Measurements from ENCODE around the gene TBC1D17. TPM values are rescaled to one million over a fixed set of nuclear protein-coding genes. Genes with fewer than 3 reads are reported as not detected.

TBC1D17 gene
- total and polyA plus RNA-seq, 2 of the 13 experiments (the other 11 are each of a cell fraction or from before 2014, with no cell fraction given), result 9.7 to 16.9 TPM

DNA sequence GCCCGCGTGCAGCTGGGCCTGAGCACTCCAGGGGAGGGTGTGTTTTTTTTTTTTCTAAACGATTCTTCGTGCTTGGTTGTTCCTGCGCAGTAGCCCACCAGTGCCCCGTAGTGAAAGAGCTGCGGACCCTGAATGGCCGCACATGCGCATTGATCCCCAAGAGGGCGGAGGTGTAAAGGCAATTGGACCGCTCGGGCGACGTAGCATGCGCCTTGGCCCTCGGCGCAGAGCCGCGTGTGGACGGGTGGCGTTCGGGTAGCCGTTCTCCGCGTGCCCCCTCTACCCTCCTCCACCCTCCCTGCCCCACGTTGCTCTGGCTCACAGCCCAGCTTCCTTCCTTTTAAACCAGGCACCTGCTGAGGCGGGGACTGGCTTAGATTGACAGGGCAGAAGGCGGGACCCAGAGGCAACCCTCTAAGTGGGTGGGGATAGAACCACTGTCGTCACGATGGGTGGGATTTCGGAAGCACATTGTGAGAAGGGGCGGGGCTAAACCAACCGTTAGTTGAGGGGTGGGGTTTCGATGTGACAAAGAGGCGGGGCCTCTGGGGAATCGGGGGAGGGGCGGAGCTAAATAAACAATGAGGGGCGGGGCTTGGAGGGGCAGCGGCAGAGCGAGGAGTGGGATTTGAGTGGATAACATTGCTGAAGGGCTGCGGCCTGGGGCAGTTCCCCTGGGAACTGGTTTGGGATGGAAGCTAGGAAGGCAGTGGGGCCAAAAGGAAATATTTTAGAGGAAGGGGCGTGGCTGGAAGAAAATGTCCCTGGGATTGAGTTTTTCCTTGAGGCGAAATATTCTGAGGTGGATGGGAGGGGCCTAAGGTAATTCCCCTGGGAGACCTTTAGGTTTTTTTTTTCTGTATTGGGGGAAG lies 52.3 kb downstream of the TBC1D17 start (continued):
- peak; percentile 70; the same call in 1 of the 2 replicates for TF ChIP-seq ZNF230 (CRISPR knock-in tag; IDR thresholded peaks at IDR 0.05)
- peak; percentile 65; the same call in 1 of the 2 replicates for TF ChIP-seq HOXA3 (CRISPR knock-in tag; IDR thresholded peaks at IDR 0.05)
- TF ChIP-seq ZNF17 (CRISPR knock-in tag; IDR thresholded peaks at IDR 0.05), result 0 out of 2 replicates have a peak, but pooled peaks have one; percentile 84
- TF ChIP-seq, protein P1, sequence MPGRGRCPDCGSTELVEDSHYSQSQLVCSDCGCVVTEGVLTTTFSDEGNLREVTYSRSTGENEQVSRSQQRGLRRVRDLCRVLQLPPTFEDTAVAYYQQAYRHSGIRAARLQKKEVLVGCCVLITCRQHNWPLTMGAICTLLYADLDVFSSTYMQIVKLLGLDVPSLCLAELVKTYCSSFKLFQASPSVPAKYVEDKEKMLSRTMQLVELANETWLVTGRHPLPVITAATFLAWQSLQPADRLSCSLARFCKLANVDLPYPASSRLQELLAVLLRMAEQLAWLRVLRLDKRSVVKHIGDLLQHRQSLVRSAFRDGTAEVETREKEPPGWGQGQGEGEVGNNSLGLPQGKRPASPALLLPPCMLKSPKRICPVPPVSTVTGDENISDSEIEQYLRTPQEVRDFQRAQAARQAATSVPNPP (CRISPR knock-in tag; IDR thresholded peaks at IDR 0.05), result 0 out of 2 replicates have a peak, but pooled peaks have one; percentile 50
- TF ChIP-seq KDM2A (CRISPR knock-in tag; IDR thresholded peaks at IDR 0.05; ENCODE audit: borderline replicate concordance, low read depth), result peak; percentile 84
- peak; percentile 34; the same call in 1 of the 2 replicates for TF ChIP-seq ZNF768 (CRISPR knock-in tag; IDR thresholded peaks at IDR 0.05)
- no peak for TF ChIP-seq TBL1XR1 (IDR thresholded peaks at IDR 0.05; ENCODE audit: borderline replicate concordance, low read length, partially characterized antibody)
- TF ChIP-seq PAWR (CRISPR knock-in tag; IDR thresholded peaks at IDR 0.05; ENCODE audit: borderline replicate concordance), result no peak
- 0 out of 2 replicates have a peak, but pooled peaks have one; percentile 38 for TF ChIP-seq RCOR2 (CRISPR knock-in tag; IDR thresholded peaks at IDR 0.05)
- 0 out of 2 replicates have a peak, but pooled peaks have one; percentile 19 for TF ChIP-seq MTF1 (CRISPR knock-in tag; IDR thresholded peaks at IDR 0.05)
- no peak for TF ChIP-seq NBN (conservative IDR thresholded peaks at IDR 0.05)
- TF ChIP-seq ZNF160 (CRISPR knock-in tag; IDR thresholded peaks at IDR 0.05), result 0 out of 2 replicates have a peak, but pooled peaks have one; percentile 58
- TF ChIP-seq ZBTB39 (CRISPR knock-in tag; IDR thresholded peaks at IDR 0.05), result peak; percentile 82; the same call in 1 of the 2 replicates
- TF ChIP-seq NCOA2 (CRISPR knock-in tag; IDR thresholded peaks at IDR 0.05), result peak; percentile 25; the same call in 1 of the 2 replicates
- TF ChIP-seq, protein P2, sequence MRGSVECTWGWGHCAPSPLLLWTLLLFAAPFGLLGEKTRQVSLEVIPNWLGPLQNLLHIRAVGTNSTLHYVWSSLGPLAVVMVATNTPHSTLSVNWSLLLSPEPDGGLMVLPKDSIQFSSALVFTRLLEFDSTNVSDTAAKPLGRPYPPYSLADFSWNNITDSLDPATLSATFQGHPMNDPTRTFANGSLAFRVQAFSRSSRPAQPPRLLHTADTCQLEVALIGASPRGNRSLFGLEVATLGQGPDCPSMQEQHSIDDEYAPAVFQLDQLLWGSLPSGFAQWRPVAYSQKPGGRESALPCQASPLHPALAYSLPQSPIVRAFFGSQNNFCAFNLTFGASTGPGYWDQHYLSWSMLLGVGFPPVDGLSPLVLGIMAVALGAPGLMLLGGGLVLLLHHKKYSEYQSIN (CRISPR knock-in tag; IDR thresholded peaks at IDR 0.05; ENCODE audit: borderline replicate concordance), result no peak
- TF ChIP-seq, protein P3, sequence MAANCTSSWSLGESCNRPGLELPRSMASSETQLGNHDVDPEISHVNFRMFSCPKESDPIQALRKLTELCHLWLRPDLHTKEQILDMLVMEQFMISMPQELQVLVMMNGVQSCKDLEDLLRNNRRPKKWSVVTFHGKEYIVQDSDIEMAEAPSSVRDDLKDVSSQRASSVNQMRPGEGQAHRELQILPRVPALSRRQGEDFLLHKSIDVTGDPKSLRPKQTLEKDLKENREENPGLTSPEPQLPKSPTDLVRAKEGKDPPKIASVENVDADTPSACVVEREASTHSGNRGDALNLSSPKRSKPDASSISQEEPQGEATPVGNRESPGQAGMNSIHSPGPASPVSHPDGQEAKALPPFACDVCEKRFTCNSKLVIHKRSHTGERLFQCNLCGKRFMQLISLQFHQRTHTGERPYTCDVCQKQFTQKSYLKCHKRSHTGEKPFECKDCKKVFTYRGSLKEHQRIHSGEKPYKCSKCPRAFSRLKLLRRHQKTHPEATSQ (CRISPR knock-in tag; IDR thresholded peaks at IDR 0.05; ENCODE audit: borderline replicate concordance), result no peak; the same call in 1 of the 2 replicates
- no peak for TF ChIP-seq ZNF530 (CRISPR knock-in tag; IDR thresholded peaks at IDR 0.05; ENCODE audit: low read depth)
- no peak for TF ChIP-seq GPBP1L1 (CRISPR knock-in tag; IDR thresholded peaks at IDR 0.05)
- TF ChIP-seq, protein P4, sequence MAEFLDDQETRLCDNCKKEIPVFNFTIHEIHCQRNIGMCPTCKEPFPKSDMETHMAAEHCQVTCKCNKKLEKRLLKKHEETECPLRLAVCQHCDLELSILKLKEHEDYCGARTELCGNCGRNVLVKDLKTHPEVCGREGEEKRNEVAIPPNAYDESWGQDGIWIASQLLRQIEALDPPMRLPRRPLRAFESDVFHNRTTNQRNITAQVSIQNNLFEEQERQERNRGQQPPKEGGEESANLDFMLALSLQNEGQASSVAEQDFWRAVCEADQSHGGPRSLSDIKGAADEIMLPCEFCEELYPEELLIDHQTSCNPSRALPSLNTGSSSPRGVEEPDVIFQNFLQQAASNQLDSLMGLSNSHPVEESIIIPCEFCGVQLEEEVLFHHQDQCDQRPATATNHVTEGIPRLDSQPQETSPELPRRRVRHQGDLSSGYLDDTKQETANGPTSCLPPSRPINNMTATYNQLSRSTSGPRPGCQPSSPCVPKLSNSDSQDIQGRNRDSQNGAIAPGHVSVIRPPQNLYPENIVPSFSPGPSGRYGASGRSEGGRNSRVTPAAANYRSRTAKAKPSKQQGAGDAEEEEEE (CRISPR knock-in tag; IDR thresholded peaks at IDR 0.05; ENCODE audit: borderline replicate concordance), result 0 out of 2 replicates have a peak, but pooled peaks have one; percentile 63
